C4-2B (cell line): ENCODE measurements around the gene FAM124B.

ENCODE experiments used
- CTCF ChIP-seq: fragments of 450-650 bp; conservative IDR thresholded peaks from 2 replicates; pipeline ENCODE4 v1.5.1; 2017; ENCODE audit warnings: mild to moderate bottlenecking
- ZFX ChIP-seq: fragments of 450-650 bp; IDR thresholded peaks from 2 replicates; pipeline ENCODE4 v1.6.1; 2017

GRCh38 chr2:224398289-224398688 is 3.6 kb downstream of the FAM124B start:
- no peak for TF ChIP-seq ZFX
- TF ChIP-seq CTCF = no peak
